Fibroblast of skin of left quadriceps (primary cell): ENCODE measurements around the gene YY1.
"Not testable (repeated sequence)": the region's sequence is repeated elsewhere in the genome, so short reads cannot be mapped to it uniquely, and the experiment has no call there.

Source experiments
- DNase-seq, 2 experiments: peaks; one replicate each; pipeline ENCODE4 v3.0.0-alpha.2; 2013; ENCODE audit warnings: low read depth in 2 of 2

Gene YY1

GRCh38 chr14:100243020-100243419 lies 4.1 kb downstream of the YY1 start:
- no peak for DNase-seq

- peak in 1 of 2 experiments; percentile 16 for DNase-seq
Measured at GRCh38 chr14:100246809-100247428, 8.0 kb downstream of the YY1 start.

GRCh38 chr14:100250732-100251465 lies 12.0 kb downstream of the YY1 start:
- no peak for DNase-seq

GRCh38 chr14:100252684-100253083 lies 13.7 kb downstream of the YY1 start:
- no peak for DNase-seq

GRCh38 chr14:100256339-100256895 lies 17.5 kb downstream of the YY1 start:
- no peak for DNase-seq

GRCh38 chr14:100261621-100262020 lies 22.7 kb downstream of the YY1 start:
- no peak for DNase-seq

GRCh38 chr14:100262545-100262944 lies 23.6 kb downstream of the YY1 start:
- DNase-seq = no peak

- DNase-seq = no peak
Measured at GRCh38 chr14:100263141-100263540, 24.2 kb downstream of the YY1 start.

GRCh38 chr14:100267990-100268389 lies 29.0 kb downstream of the YY1 start:
- no peak for DNase-seq

- no peak for DNase-seq
Measured at GRCh38 chr14:100268591-100269207, 29.8 kb downstream of the YY1 start.

GRCh38 chr14:100271247-100271939 lies 32.4 kb downstream of the YY1 start:
- no peak for DNase-seq

GRCh38 chr14:100274250-100274649 lies 35.3 kb downstream of the YY1 start:
- no peak for DNase-seq

GRCh38 chr14:100275214-100275613 lies 36.3 kb downstream of the YY1 start:
- DNase-seq = no peak

- DNase-seq = peak in 1 of 2 experiments; percentile 32
Measured at GRCh38 chr14:100278702-100279101, 39.8 kb downstream of the YY1 start.

GRCh38 chr14:100279133-100279532 lies 40.2 kb downstream of the YY1 start:
- no peak for DNase-seq

GRCh38 chr14:100279563-100279962 lies 40.6 kb downstream of the YY1 start:
- DNase-seq = no peak

GRCh38 chr14:100281286-100282082 lies 42.5 kb downstream of the YY1 start:
- no peak for DNase-seq

GRCh38 chr14:100282083-100282350 lies 43.1 kb downstream of the YY1 start:
- DNase-seq = no peak

GRCh38 chr14:100282766-100283419 lies 43.9 kb downstream of the YY1 start:
- DNase-seq = no peak

GRCh38 chr14:100283436-100283835 lies 44.5 kb downstream of the YY1 start:
- DNase-seq = not testable (repeated sequence)
